AG08396 (cell line): Measurements from ENCODE around the gene SNAI3.

Experiments used
- DNase-seq: peaks from one replicate; pipeline ENCODE4 v3.0.0; 2012; ENCODE audit warnings: low spot score, mixed read lengths

SNAI3 gene

DNA sequence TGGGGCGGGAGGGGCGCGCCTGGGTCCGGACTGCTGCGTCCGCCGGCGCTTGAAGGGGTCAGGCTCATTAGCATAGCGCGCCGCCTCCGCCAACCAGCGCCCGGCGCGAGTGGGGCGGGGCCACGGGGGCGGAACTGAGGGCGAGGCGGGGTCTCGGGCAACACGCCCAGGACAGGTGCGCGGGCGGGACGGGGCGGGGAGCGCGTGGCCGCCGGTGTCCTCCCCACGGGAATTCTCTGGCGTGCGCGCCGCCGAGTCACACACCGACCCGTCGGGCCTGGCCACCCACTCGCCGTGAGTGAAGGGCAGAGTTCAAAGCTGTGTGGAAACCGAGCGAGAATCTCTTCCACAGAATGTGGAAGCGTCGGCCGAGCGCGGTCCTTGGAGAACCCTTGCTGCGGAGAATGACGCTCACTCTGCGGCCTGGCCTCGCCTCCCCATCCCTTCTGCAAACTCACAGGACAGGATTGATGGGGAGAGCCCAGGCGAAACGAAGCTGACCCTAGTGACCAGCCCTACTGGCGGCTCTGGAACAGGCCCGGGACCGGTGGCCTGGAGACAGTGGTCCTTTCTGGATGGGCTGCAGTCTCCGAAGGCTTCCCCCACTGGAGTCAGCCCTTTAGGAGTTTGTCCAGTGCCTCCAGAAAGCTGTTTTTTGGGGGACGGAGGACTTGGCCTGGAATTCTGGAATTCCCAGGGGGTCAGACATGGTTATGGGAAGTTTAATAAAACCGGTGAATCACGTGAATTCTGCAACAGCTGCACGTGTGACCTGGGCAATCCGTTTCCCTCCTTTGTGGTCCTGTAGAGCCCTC is at the start of gene SNAI3:
SNAI3 (minus strand) TSS at position 69 of the 815 bp plus-strand sequence. CDS start 101 bp downstream, outside the sequence.
- peak; percentile 87 for DNase-seq

DNA sequence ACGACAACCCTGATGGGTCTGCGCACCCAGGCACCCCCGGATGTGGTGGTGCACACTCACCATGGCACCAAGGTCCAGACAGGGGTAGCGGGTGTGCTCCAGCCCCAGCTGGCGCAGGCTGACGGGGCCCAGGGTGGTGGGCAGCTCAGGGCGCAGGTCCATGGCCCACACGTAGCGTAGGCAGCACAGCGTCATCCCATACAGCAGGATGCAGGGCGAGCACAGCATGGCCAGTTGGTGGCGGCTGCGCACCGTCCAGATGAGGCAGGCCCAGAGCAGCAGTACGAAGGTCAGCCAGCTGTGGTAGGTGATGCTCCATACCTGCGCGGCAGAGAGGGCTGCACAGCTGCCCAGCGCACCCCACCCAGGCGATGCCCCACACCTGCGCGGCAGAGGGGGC is 49.8 kb upstream of the SNAI3 start:
- DNase-seq: no peak

DNA sequence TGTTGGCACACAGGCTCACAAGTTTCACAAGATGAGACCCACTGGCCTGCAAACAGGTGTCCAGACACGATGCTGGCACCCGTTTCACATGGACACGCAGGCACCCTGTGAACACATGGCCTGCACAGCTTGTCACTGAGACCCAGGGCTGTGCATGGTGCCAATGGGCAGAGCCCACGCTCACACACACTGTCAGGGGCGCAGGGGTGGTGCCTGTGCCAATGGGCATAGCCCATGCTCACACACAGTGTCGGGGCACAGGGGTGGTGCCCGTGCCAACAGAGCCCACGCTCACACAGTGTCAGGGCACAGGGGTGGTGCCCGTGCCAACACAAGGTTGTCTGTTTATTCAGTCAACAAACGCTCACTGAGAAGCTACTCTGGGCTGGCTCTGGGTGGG is 49.3 kb upstream of the SNAI3 start:
- no peak for DNase-seq

DNA sequence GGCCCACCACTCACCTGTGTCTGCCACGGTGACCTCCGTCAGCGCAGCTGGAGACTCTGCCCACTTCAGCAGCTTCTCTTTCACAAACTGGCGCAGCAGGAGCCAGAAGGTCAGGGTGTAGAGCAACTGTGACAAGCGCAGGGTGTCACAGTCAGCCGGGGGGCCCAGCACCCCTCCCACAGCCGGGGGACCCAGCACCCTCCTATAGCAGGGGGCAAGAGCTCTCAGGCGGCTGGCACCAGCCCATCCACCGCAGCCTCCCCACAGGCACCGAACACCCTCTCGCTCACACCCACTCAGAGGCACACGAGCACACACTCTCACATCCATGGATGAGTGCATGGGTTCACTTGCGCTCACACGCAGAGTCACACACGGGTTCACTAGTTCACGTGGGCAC is 48.8 kb upstream of the SNAI3 start:
- DNase-seq: no peak

DNA sequence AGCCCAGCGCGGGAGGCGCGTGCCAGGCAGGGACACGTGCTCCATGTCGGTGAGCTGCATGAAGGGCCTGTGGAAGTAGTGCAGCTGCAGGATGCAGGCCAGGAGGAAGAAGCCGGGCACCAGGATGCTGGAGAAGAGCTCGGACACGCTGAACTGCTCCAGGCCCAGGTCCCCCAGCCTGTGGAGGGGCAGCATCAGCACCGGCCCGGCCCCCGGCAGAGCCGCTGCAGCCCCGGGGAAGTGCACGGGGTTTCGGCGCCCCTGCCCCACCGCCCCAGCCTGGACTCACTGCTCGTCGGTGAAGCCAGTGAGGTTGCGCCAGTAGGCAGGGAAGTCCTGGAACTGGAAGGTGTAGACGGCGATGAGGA is 48.0 kb upstream of the SNAI3 start:
- DNase-seq: no peak

DNA sequence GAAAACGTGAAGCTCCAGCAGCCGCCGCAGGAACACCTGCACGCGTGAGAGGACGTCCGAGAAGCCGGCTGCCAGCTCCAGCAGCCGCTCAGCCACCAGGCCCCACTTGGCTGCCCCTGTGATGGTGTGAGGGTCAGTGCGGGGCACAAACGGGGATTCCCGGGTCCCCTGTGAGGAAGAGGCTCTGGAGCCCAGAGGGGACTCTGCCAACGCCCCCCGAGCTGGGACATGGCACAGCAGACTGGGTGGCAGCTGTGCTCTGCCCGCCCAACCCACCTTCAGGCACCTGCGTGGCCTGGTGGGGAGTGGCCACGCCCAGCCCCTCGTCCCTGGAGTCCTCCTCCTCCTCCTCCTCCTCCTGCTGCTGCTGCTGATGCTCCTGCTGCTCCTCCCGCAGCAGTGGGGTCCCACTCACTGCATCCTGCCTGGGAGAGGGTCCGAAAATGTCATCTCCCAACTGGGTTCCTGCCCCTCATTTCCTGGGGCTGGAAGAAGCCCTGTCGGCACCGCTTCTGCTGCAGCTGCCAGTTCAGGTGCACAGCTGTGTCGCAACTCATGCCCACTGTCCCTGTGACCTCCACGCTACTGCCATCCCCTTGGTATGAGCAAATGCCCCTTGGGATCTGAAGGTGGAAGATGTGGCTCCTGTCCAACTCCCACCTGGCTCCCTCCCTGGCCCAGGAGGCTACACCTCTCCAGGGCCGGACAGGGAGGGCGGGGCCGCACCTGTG is 47.5 kb upstream of the SNAI3 start:
- DNase-seq: no peak

DNA sequence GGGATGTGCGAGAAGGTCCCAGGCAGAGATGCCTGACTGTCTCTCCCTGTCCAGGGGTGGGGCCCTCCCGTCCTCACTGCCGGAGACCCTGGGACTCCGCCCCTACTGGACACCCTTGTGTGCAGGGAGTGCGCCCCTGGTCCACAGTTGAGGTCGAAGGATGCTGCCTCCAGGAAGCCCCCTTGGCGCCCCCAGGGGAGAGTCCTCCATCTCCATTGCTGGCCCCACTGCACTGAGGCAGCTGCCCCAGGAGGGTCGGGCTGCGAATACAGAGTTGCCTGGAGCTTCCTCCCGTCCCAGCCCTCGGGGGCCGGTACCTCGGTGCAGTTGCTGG is 46.6 kb upstream of the SNAI3 start:
- no peak for DNase-seq

DNA sequence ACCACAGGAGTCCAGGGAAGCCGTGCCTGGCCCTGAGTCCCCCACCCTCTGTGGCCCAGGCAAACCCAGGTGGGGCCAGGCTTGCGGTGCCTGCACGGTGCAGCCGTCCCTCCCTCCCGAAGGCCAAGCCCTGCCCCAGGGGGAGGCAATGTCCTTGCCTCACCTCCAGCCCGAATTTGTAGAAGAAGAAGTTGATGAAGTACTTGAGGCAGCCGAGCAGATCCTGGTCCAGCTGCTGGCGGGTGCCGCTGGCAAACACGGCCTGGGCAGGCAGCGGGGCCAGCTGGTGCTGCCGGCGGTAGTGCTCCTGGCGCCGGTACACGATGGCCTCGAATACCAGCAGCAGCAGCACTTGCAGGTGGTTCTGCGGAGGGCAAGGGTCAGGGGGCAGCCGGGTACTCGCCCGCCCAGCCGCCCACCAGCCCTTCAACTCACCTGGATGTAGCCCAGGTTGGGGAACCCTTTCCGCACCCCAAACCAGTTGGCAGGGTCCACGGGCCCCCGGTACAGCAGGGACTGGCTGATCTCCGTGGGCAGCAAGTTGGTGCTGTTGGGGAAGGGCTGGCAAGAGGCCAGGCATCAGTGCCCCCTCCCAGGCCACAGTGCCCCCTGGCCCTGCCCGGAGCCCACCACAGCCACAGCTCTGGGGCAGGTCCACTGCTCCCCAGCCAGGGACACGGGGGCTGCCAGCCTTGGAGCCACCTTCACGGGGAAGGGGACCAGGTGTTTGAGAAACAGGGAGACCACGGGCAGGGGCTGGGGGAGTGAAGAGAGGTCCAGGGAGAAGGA is 46.1 kb upstream of the SNAI3 start:
- no peak for DNase-seq

DNA sequence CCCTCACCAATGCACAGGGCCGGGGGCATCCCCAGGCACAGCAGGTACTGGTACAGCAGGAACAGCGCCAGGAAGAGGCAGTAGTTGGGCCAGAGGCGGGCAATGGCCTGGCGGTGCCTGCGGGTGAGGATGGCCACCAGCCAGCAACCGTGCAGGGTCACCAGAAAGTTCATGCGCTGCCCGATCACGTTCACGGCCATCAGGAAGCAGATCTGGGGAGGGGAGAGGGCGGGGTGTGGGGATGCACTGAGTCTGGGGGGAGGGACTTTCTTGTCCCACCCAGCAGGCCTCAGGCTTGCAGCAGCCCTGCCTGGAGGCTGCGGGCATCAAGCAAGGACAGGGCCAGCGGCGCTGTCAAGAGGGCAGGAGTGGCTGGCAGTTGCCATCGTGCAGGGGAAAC is 45.4 kb upstream of the SNAI3 start:
- peak; percentile 74 for DNase-seq

DNA sequence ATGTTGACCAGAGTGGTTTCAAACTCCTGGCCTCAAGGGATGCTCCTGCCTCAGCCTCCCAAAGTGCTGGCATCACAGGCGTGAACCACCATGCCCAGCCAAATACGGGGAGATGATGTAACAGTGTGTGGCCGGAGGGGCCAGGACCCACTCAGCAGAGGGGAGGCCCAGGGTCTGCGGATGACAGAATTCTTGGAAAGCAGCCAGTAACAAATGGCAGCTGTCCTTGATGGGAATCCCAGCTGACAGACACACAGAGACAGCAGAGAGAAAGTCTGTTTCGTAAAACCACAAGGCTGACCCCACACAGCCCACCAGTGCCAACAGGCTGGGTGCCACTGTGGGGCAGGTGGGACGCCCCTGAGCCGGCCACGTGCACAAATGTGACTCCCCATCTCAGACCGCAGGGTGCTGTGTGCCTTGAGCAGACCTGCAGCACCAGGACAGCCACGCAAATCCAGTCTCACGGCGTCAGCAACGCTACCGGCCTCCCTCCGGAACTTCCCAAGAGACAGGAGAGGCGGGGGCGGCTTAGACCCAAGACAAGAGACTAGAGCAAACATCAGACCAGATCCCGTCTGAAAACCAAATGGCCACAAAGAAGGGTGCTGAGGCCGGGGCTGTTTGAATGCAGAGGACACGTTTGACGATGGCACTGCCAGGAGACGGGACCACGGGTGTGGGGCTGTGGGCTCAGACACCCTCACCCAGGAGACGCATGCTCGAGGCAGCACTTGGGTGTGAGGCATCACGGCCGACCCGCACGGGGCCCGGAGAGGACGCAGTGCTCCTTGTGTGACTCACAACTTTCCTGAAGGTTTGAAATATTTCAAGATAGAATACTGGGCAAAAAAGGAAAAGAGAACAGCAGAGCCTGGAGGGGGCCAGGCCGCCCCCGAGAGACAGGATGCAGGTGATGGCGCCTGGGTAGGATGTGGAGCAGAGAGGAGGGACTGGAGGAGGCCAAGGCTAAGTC is 44.6 kb upstream of the SNAI3 start:
- DNase-seq: no peak

DNA sequence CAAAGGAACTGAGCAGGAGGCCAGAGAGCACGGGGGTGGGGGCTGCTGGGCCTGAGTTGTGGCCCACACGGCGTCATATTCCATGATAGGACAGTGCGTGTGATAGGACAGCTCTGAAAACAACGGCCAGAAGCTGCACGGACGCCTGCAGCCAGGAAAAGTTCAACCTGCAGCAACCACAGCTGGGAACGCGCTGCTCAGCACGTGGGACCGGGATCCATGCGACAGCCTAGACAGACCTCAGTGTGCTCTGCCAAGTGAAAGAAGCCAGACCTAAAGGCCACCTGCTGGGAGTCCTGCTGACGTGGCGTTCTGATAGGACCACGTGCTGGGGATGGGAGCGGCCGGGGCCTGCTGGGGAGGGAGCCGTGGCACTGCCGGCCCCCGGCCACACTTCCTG is 41.6 kb upstream of the SNAI3 start:
- DNase-seq: no peak

DNA sequence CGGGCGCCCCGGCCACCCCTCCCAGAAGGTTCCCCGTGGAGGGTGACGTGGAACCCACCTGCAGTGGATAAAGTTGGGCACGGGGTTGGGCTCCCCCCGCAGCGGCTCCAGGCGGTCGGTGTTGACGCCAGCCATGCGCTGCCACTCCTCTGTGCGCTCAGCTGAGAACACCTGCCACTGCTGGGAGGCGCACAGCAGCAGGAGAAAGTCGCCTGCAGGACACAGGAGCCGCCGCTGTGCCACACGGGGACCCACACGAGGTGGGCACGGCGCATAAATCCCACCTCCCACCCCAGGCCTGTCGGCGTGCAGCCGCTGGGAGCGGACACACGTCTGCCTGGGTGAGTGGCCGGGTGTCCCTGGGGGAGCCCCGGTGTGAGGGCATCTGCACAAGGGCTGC is 40.7 kb upstream of the SNAI3 start:
- DNase-seq: no peak

DNA sequence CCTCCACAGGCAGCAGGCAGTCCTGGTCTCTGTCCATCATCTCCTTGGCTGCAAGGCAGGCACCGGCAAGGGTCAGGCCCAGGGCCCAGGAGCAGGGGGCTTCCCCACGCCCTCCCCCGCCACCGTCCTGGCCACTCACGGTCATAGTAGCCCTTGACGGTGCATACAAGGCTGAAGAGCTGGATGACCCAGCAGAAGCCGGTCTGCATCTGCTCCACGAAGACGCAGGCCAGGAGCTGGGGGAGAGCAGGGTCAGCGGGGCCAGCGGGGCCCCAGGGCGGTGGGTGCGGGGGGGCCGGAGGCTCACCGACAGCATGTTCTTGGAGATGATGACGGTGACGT is 40.1 kb upstream of the SNAI3 start:
- no peak for DNase-seq

DNA sequence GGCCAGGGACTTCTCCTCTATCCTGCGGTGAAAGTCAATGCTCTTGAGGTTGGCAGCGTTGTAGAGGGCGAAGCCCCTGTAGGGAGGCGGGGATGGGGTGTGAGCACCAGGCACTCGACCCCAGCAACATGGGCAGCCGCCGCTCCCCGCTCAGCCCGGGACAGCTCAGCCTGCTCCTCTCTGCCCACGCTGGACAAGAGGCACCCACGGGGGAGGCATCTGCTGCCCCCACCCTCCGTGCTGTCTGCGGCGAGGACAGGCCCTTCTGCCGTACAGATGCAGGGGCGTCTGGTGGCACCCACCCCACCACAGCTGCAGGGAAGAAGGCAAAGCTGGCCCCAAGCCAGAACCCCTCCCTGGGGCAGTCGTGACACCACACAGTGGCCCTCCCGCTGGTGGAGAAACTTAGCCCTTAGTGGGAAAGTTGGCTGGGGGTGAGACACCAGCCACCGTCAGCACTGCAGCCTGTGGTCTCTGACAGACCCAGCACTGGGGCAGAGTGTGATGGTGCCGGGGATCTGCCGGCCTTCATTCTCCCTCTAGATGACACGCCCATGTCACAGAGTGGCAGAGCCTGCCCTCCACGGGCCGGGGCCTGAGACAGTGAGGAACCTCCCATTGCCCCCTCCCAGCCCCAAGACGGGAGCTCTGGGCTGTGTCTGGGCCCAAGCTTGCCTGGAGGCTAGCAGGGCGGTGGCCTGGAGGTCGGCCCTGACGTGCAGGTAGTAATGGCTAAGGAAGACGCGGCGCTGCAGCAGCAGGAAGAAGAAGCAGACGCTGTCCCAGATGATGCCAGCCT is 39.5 kb upstream of the SNAI3 start:
- DNase-seq: no peak

DNA sequence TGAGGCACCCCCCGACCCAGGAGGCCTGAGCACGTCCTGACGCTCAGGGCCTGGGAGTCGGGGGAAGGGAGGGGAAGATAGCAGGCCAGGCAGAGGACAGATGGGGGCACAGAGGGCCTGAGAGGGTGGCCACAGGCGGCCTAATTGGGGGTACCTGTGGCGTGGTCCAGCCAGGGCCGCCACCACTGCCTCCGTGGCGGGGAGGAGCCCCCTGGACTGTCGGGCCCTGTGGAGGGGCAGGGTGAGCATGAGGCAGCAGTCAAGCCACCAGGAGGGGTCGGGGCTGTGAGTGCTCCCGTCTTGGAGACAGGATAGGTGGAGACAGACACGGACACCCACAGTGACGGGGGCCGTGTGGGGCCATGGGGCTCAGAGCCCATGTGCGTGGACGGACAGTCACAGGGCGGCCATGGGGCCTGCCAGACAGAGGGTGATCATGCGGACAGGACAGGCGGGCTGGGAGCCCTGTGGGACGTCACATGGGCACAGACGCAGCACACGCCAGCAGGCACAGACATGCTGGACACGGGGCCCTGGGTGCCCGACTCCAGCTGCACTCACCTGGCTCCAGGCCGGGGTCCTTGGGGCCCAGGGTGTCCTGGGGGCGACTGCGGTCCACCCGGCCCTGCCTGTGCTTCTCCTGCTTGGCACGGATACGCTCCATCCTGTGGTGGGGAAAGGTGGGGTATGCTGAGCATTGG is 38.7 kb upstream of the SNAI3 start:
- no peak for DNase-seq

DNA sequence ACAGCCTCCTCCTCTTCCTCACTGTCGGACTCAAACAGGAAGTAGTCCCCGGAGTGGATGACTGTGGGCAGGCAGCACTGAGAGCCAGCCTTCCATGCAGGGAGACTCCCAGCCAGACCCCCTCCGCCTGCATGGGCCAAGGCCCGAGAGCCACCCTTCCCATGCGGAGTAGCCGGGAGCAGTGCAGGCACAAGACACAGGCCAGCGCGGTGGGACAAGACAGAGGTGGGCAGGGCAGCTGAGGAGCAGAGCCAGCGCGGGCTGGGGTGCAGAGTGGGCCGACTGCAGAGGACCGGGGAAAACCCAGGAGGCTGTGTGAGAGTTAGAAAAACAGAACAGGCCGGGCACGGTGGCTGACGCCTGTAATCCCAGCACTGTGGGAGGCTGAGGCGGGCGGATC is 37.6 kb upstream of the SNAI3 start:
- DNase-seq: no peak

DNA sequence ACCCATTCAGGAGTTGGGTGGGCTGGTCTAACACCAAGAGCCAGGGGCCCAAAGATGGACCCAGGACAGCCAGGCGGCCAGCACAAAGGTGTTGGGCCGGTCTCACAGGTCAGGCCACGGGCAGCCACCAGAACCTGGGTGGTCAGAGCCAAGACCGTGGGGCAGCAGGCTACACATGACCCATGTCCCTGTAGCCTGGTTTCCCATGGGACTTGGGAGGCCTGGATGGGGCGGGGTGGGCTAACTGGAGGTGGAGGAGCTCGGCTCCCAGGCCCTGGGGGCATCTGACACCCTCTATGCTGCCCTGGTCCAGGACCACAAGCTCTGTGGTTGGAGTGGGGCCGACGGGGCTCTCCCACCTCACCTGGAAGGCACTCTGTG is 37.2 kb upstream of the SNAI3 start:
- no peak for DNase-seq

DNA sequence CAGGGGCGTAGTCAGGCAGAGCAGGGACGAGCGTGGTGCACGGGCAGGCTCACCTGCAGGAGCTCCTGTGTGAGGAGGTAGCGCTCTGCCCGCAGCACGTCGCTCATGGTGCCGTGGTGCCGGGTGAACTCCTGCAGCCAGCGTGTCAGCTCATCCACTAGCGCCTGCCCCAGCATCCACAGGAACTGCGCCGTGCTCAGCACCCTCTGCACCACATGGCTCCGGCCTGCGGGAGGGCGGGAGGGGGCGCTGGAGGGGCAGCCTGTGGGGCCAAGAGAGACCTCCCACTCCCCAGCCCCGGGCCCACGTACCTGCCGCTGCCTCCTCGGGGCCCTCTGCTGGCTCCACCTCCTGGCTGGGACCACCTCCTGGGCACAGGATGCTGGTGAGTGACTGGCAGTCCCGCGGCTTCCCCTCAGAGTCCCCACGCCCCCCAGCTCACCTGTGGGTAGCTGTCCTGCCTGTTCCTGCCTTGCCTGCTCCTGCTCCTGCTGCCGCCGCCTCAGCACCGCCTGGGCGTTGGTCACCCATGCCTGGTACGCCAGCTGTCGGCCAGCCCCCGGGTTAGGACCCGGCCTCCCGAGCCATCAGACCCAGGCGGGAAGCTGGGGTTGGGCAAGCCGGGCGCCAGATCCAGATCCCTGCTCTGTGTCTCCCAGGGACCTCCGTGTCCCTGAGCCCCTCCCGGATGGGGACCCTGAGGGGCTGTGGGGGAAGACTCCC is 36.6 kb upstream of the SNAI3 start:
- DNase-seq: no peak

DNA sequence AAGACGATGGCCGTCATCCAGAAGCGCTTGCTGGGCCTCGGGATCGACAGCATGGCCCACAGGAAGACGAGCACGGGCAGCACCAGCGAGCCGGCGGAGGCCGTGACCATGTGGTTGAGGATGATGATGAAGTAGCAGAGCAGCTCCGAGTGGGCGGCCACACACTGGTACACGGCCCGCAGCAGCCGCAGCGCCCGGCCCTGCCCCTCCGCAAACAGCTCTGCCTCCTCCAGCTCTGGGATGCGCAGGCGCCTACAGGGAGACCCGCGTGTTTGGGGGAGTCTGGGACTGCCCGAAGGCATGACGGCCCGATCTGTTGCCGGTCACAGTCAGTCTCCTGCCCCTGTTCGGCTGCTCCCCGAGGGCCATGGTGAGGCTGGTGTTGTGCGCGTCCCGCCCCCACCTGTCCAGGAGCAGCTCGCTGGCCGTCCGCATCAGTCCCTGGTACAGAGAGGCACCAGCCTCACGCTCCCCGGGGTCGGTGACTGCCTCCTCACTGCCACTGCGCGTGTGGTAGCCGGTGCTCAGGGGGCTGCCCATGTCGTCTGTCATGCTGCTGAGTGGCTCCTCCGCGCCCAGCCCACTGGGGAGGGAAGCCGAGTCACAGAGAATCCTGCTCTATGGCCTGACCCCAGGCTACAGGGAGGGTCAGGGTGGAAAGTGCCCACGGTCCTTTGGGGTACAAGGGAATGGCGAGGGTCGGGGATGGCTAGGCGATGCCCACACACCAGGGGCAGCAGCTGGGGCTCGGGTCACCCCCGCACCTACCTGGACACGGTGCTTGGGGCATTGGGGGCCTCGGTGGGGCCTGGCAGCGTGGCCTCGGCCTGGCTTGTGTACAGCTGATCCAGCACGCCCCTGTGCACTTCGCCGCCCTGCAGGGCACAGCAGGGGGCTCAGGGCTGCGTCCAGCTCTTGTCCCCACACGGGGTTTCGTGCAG is 35.8 kb upstream of the SNAI3 start:
- DNase-seq: no peak
